Activated CD4-positive, alpha-beta T cell treated with anti-CD3 and anti-CD28 coated beads, Interleukin-2, amount 10 ng/mL, durations not matched to agents 24 days and 14 days (primary cell): ENCODE data around the gene RPS6KA3. TPM values are rescaled to one million over a fixed set of nuclear protein-coding genes. Genes with fewer than 3 reads are reported as not detected.
"Not testable (repeated sequence)": the region's sequence is repeated elsewhere in the genome, so short reads cannot be mapped to it uniquely, and the experiment has no call there.

Source experiments
- DNase-seq: peaks from one replicate; pipeline ENCODE4 v3.0.0; 2022
- H3K27ac Mint-ChIP-seq: one replicate; pipeline ENCODE4 v1.8.0; 2022; ENCODE audit warnings: mild to moderate bottlenecking, mixed read lengths
- H3K27me3 Mint-ChIP-seq: one replicate; pipeline ENCODE4 v1.8.0; 2022; ENCODE audit warnings: mixed read lengths
- H3K36me3 Mint-ChIP-seq: one replicate; pipeline ENCODE4 v1.8.0; 2022; ENCODE audit warnings: low read depth, mild to moderate bottlenecking, mixed read lengths
- H3K4me1 Mint-ChIP-seq: one replicate; pipeline ENCODE4 v1.8.0; 2021; ENCODE audit warnings: mixed read lengths
- H3K4me3 Mint-ChIP-seq: one replicate; pipeline ENCODE4 v1.8.0; 2022; ENCODE audit warnings: mild to moderate bottlenecking, moderate library complexity, mixed read lengths
- H3K9me3 Mint-ChIP-seq: one replicate; pipeline ENCODE4 v1.8.0; 2021; ENCODE audit warnings: mixed read lengths
- intact Hi-C: fragments of 100-400 bp; cut with micrococcal nuclease; formaldehyde crosslinking; loops from one replicate; pipeline ENCODE4 v1.15.1; 2023
- total RNA-seq: library from RNA; stranded (reverse); gene quantifications from 2 replicates; pipeline ENCODE4 v1.2.3, GENCODE V29; 2022

RPS6KA3 gene
- total RNA-seq, 1 donor from 2014 or later: 49.8 TPM

DNA sequence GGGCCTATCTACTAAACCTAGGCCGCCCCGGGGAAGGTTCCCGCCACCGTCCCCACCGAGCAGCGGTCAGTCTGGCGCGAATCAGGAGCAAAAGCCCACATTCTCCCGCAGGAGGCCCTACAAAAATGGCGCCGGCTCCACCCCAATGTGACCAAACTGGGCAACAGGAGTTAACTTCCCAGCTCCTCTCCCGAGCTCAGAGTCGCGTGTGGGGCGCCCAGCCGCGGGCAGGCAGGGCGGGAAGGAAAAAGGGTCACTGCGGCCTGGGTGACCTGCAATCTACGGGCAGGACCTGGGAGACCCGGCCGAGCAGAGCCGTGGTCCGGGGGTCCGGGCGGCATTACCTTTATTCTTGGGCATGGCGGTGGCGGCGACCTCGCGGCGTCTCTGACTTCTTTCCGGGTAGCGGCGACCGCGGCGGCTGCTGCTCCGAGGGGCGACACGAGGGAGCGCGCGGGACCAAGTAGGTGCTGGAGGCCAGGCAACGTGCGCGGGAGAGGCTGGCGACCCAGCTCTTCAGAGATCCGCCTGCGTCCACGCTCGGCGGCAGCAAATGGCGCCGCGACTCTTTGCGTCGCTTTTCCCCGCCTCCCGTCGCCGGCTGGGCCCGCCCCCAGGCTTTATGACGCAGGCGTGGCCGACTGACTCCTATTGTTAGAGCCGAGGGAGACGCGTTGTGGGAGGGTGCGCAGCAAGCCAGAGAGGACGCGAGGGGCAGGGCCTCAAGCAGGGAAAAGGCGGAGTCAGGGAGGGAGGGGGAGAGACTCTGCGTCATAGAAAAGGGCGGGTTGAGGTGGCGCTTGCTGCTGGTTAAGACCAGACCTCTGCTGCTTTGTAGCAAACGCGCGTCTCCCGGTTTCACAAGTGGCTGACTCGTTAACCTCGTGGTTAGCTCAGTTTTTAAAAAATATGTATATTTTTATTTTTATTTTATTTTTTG, 125.2 kb downstream of the RPS6KA3 start, which contains the start of gene EIF1AX:
Gene EIF1AX, minus strand, starts transcription at position 558 of the 940 bp plus-strand sequence. Its CDS starts 198 bp downstream, at position 360.
- no peaks in the 10 kb centered on the region for H3K27me3 Mint-ChIP-seq
- H3K27ac Mint-ChIP-seq: peak within 1 kb of the TSS; percentile 89
- peaks cover 25% of the 10 kb centered on the region for H3K36me3 Mint-ChIP-seq
- H3K4me3 Mint-ChIP-seq: peak within 1 kb of the TSS; percentile 88
- intact Hi-C loops: loop anchor here (5.0 kb wide), 1 partner anchor 126 kb away; the partner anchor contains the start of gene RPS6KA3
- no peaks in the 10 kb centered on the region for H3K9me3 Mint-ChIP-seq
- peaks cover 17% of the 10 kb centered on the region for H3K4me1 Mint-ChIP-seq
- peak; percentile 98 for DNase-seq

DNA sequence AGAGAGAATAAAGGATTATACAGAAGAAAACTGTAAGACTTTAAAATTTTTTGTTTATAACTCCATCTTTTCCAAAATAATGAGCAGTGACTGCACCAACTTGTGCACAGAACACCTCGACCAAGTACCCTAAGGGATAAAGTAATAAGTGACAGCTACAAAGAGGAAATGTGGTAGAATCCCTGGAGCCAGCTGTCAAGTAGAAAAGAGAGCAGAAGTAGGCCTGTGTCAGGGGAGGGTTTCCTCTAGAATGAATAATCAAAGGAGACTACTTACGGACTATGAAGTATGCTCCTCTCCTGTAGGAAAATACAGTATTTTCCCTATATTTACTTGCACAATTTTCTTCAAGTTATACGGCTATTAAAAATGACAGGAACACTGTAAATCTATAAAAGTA, 126.3 kb downstream of the RPS6KA3 start:
- intact Hi-C loops: loop anchor here (5.0 kb wide), 1 partner anchor 127 kb away; the partner anchor contains the start of gene RPS6KA3
- no peak for DNase-seq
- Mint-ChIP-seq H3K36me3 (peaks cover 35% of the 10 kb centered on the region), H3K27ac (peak overlapping the region; percentile 11), H3K4me3 (peak overlapping the region; percentile 88), H3K4me1 (peaks cover 25% of the 10 kb centered on the region), H3K9me3 (no peaks in the 10 kb centered on the region), H3K27me3 (no peaks in the 10 kb centered on the region)

- intact Hi-C loops: loop anchor here (5.0 kb wide), 1 partner anchor 127 kb away; the partner anchor contains the start of gene RPS6KA3
- DNase-seq: no peak
- no peaks in the 10 kb centered on the region for H3K27me3 Mint-ChIP-seq
- H3K4me1 Mint-ChIP-seq: peaks cover 24% of the 10 kb centered on the region
- H3K4me3 Mint-ChIP-seq: peak overlapping the region; percentile 88
- no peak overlapping the region for H3K27ac Mint-ChIP-seq
- H3K36me3 Mint-ChIP-seq: peaks cover 35% of the 10 kb centered on the region
- H3K9me3 Mint-ChIP-seq: no peaks in the 10 kb centered on the region
These were observed 126.7 kb downstream of the RPS6KA3 start for GRCh38 chrX:20139966-20140365.

GRCh38 chrX:20135944-20136343, 130.8 kb downstream of the RPS6KA3 start:
- Mint-ChIP-seq H3K27me3 (no peaks in the 10 kb centered on the region), H3K36me3 (peaks cover 46% of the 10 kb centered on the region), H3K4me3 (no peak overlapping the region), H3K4me1 (peaks cover 17% of the 10 kb centered on the region), H3K9me3 (no peaks in the 10 kb centered on the region), H3K27ac (no peak overlapping the region)
- intact Hi-C loops: no loop called here
- no peak for DNase-seq

- no peak for DNase-seq
- Mint-ChIP-seq H3K4me1 (peaks cover 10% of the 10 kb centered on the region), H3K9me3 (no peaks in the 10 kb centered on the region), H3K27me3 (no peaks in the 10 kb centered on the region), H3K27ac (no peak overlapping the region), H3K36me3 (peaks cover 36% of the 10 kb centered on the region), H3K4me3 (no peak overlapping the region)
- intact Hi-C loops: no loop called here
These were observed 134.0 kb downstream of the RPS6KA3 start for GRCh38 chrX:20132666-20133065.

DNA sequence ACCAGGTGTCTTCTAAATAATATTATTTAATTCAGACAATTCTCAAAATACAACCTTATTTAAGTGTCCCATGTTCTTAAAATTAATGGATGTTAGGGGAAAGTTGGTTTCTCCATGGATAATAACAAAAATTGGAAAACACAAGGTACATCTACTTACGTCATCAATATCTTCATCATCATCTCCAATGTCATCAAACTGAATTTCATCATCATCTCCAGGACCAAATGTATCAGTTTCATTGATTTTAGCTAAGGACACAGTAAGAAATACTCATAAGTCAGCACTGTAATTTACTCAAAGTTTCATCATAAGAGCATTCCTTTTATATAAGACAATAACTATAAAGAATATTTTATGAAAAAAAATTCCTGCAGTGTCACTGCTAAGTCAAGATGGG, 136.4 kb downstream of the RPS6KA3 start:
- Mint-ChIP-seq H3K36me3 (peaks cover 17% of the 10 kb centered on the region), H3K27ac (no peak overlapping the region), H3K4me3 (no peak overlapping the region), H3K27me3 (no peaks in the 10 kb centered on the region), H3K9me3 (no peaks in the 10 kb centered on the region), H3K4me1 (peaks cover 2% of the 10 kb centered on the region)
- intact Hi-C loops: no loop called here
- DNase-seq: no peak

- H3K27ac Mint-ChIP-seq: no peak overlapping the region
- H3K4me1 Mint-ChIP-seq: peaks cover 2% of the 10 kb centered on the region
- H3K36me3 Mint-ChIP-seq: peaks cover 22% of the 10 kb centered on the region
- no peak overlapping the region for H3K4me3 Mint-ChIP-seq
- no peaks in the 10 kb centered on the region for H3K9me3 Mint-ChIP-seq
- DNase-seq: no peak
- no peaks in the 10 kb centered on the region for H3K27me3 Mint-ChIP-seq
- intact Hi-C loops: loop anchor here (10.0 kb wide), 1 partner anchor 225 kb away; no protein-coding TSS in a partner anchor
These were observed 137.2 kb downstream of the RPS6KA3 start for GRCh38 chrX:20129547-20129946.

- Mint-ChIP-seq H3K9me3 (no peaks in the 10 kb centered on the region), H3K4me3 (no peak overlapping the region), H3K36me3 (peaks cover 20% of the 10 kb centered on the region), H3K4me1 (peaks cover 2% of the 10 kb centered on the region), H3K27me3 (no peaks in the 10 kb centered on the region), H3K27ac (no peak overlapping the region)
- DNase-seq: no peak
- intact Hi-C loops: loop anchor here (10.0 kb wide), 1 partner anchor 224 kb away; no protein-coding TSS in a partner anchor
These were observed 138.0 kb downstream of the RPS6KA3 start for GRCh38 chrX:20128670-20129069.

- not testable (repeated sequence) for H3K27me3 Mint-ChIP-seq
- intact Hi-C loops: loop anchor here (10.0 kb wide), 1 partner anchor 223 kb away; no protein-coding TSS in a partner anchor
These were observed 139.3 kb downstream of the RPS6KA3 start for GRCh38 chrX:20127440-20127839.

GRCh38 chrX:20126833-20127232, 139.9 kb downstream of the RPS6KA3 start:
- H3K36me3 Mint-ChIP-seq: peaks cover 13% of the 10 kb centered on the region
- intact Hi-C loops: loop anchor here (10.0 kb wide), 1 partner anchor 222 kb away; no protein-coding TSS in a partner anchor
- H3K27me3 Mint-ChIP-seq, DNase-seq, H3K9me3 Mint-ChIP-seq, H3K27ac Mint-ChIP-seq, H3K4me1 Mint-ChIP-seq, H3K4me3 Mint-ChIP-seq: not testable (repeated sequence)

More at GRCh38 chrX:20127440-20127839, 139.3 kb downstream of the RPS6KA3 start:
- H3K9me3 Mint-ChIP-seq, H3K27ac Mint-ChIP-seq, H3K4me1 Mint-ChIP-seq, H3K4me3 Mint-ChIP-seq, DNase-seq: not testable (repeated sequence)
- H3K36me3 Mint-ChIP-seq: peaks cover 14% of the 10 kb centered on the region

- no peak overlapping the region for H3K27ac Mint-ChIP-seq
- H3K4me1 Mint-ChIP-seq: no peaks in the 10 kb centered on the region
- intact Hi-C loops: loop anchor here (10.0 kb wide), 1 partner anchor 220 kb away; no protein-coding TSS in a partner anchor
- no peak for DNase-seq
- H3K27me3 Mint-ChIP-seq: no peaks in the 10 kb centered on the region
- peaks cover 10% of the 10 kb centered on the region for H3K36me3 Mint-ChIP-seq
- H3K9me3 Mint-ChIP-seq: no peaks in the 10 kb centered on the region
- no peak overlapping the region for H3K4me3 Mint-ChIP-seq
These were observed 141.7 kb downstream of the RPS6KA3 start for GRCh38 chrX:20124964-20125363.

- Mint-ChIP-seq H3K4me3 (no peak overlapping the region), H3K4me1 (peaks cover 3% of the 10 kb centered on the region), H3K36me3 (no peaks in the 10 kb centered on the region), H3K27ac (no peak overlapping the region), H3K27me3 (peaks cover 15% of the 10 kb centered on the region), H3K9me3 (no peaks in the 10 kb centered on the region)
- no peak for DNase-seq
- intact Hi-C loops: no loop called here
These were observed 148.5 kb downstream of the RPS6KA3 start for GRCh38 chrX:20118065-20118824.

DNA sequence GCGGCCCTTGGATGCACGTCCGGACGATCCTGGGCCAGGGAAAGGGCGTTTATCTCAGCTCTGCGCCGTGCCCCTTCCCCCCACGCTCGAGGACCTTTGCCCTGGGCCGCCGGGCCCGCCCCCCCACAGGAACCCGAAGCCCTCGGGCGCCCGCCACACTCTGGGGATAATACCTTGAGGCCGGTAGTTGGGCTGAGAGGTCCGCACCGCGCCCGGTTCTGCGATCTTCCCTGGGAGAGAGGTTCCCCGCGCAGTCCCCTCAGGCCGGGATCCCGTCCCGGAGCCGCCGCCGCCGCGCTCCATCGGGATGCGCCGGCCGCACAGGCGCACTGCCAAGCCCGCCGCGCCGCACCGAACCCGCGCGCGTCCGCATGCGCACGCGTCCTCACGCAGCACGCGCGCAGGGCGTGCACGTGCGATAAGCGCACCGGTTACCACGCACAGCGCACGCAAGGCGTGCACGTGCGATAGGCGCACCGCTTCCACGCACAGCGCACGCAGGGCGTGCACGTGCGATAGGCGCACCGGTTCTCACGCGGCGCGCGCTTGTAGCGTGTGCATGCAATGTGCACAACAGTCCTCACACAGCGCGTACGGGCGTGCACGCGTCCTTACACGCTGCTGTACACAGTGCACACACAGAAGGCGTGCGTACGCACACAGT, 150.0 kb downstream of the RPS6KA3 start, which contains the start of gene MAP7D2:
Gene MAP7D2, minus strand, starts transcription at position 331 of the 664 bp plus-strand sequence. Its CDS starts 28 bp downstream, at position 303.
- Mint-ChIP-seq H3K27ac (no peak within 1 kb of the TSS), H3K9me3 (no peaks in the 10 kb centered on the region), H3K4me1 (peaks cover 3% of the 10 kb centered on the region), H3K27me3 (peaks cover 15% of the 10 kb centered on the region), H3K4me3 (peak within 1 kb of the TSS; percentile 64), H3K36me3 (no peaks in the 10 kb centered on the region)
- no peak for DNase-seq
- intact Hi-C loops: no loop called here
